Esophagus squamous epithelium (tissue), 5 donors: Measurements from ENCODE around the gene LDLRAD4. TPM values are rescaled to one million over a fixed set of nuclear protein-coding genes. Genes with fewer than 3 reads are reported as not detected.

ENCODE experiments used
- DNase-seq: peaks from one replicate; lab custom pipeline; 2025; lab: John Stamatoyannopoulos, UW
- H3K27ac ChIP-seq, 4 donors: fragments of 200-600 bp; sonication (generic); one replicate each; pipeline ENCODE4 v1.5.1; 2016 to 2019; ENCODE audit warnings: mild to moderate bottlenecking in 1 of 4
- H3K27me3 ChIP-seq, 4 donors: fragments of 200-600 bp; sonication (generic); 1 replicate in 3 of 4; 2 replicates in 1 of 4; pipeline versions ENCODE4 v1.5.1 to v1.6.0; 2017 to 2021; ENCODE audit warnings: antibody characterized with exemption in 1 of 4
- H3K36me3 ChIP-seq, 3 donors: fragments of 200-600 bp; sonication (generic); one replicate each; pipeline ENCODE4 v1.5.1; 2016 to 2019
- H3K4me1 ChIP-seq, 3 donors: fragments of 200-600 bp; sonication (generic); one replicate each; pipeline ENCODE4 v1.5.1; 2017 to 2019
- H3K4me3 ChIP-seq, 4 donors: fragments of 200-600 bp; sonication (generic); 1 replicate in 3 of 4; 2 replicates in 1 of 4; pipeline ENCODE4 v1.5.1; 2016 to 2019; ENCODE audit warnings: mild to moderate bottlenecking in 2 of 4, moderate library complexity in 1 of 4
- H3K9me3 ChIP-seq, 3 donors: fragments of 200-600 bp; sonication (generic); one replicate each; pipeline ENCODE4 v1.5.1; 2016 to 2019
- CTCF ChIP-seq, 6 experiments: fragments of 450-650 bp in 4 of 6; fragments of 200-600 bp in 2 of 6; sonication (generic) in 2 of 6; IDR thresholded peaks; one replicate each; pipeline ENCODE4 v1.5.1; 2016 to 2019; ENCODE audit warnings: antibody characterized with exemption in 6 of 6, mild to moderate bottlenecking in 4 of 6, moderate library complexity in 4 of 6
- POLR2A ChIP-seq, 4 donors: fragments of 450-650 bp; IDR thresholded peaks; one replicate each; pipeline ENCODE4 v1.6.1; 2017; ENCODE audit warnings: antibody characterized with exemption in 4 of 4, mild to moderate bottlenecking in 4 of 4, moderate library complexity in 3 of 4
- WGBS, 2 donors: methylation state at CpG; one replicate each; pipeline ENCODE4 v1.1.5; 2018; 5-methylcytosine and 5-hydroxymethylcytosine counted together
- intact Hi-C: fragments of 100-400 bp; cut with DNase I; formaldehyde crosslinking; loops from one replicate; pipeline ENCODE4 v1.15.0; 2022
- total RNA-seq, 4 donors: library from RNA; depleted of rRNA; stranded (reverse); fragments of >200 nt; gene quantifications; one replicate each; pipeline ENCODE4 v1.1.0, GENCODE V29; 2016
- donor health status: DM: yes; HTN: yes; CAD: no.

Gene LDLRAD4
- total RNA-seq, 4 donors from 2014 or later, result 0.91 to 17.9 (median 6.8) TPM

- intact Hi-C loops, result no loop called here
- DNase-seq, result no peak
- Histone ChIP-seq H3K27me3 (no peaks in the 10 kb centered on the region), H3K9me3 (no peaks in the 10 kb centered on the region), H3K27ac (no peak overlapping the region), H3K36me3 (no peaks in the 10 kb centered on the region), H3K4me3 (no peak overlapping the region), H3K4me1 (no peaks in the 10 kb centered on the region)
- WGBS, 2 donors, result 72 to 80% methylated on average over 8 to 9 of the region's 11 CpGs
- TF ChIP-seq CTCF (IDR thresholded peaks at IDR 0.05) (no peak), POLR2A (IDR thresholded peaks at IDR 0.05) (no peak)
These were observed 262.8 kb downstream of the LDLRAD4 start for GRCh38 chr18:13481331-13481730.

- TF ChIP-seq CTCF (IDR thresholded peaks at IDR 0.05) (no peak), POLR2A (IDR thresholded peaks at IDR 0.05) (no peak)
- WGBS, 2 donors, result 82 to 86% methylated on average over 7 to 8 of the region's 14 CpGs
- intact Hi-C loops, result no loop called here
- Histone ChIP-seq H3K27ac (no peak overlapping the region), H3K27me3 (no peaks in the 10 kb centered on the region), H3K9me3 (no peaks in the 10 kb centered on the region), H3K36me3 (no peaks in the 10 kb centered on the region), H3K4me3 (no peak overlapping the region), H3K4me1 (no peaks in the 10 kb centered on the region)
- DNase-seq, result no peak
These were observed 263.5 kb downstream of the LDLRAD4 start for GRCh38 chr18:13481820-13482617.

- H3K4me1 ChIP-seq, result no peaks in the 10 kb centered on the region
- intact Hi-C loops, result no loop called here
- no peaks in the 10 kb centered on the region for H3K36me3 ChIP-seq
- DNase-seq, result no peak
- H3K4me3 ChIP-seq, result no peak overlapping the region
- H3K27me3 ChIP-seq, result no peaks in the 10 kb centered on the region
- no peak overlapping the region for H3K27ac ChIP-seq
- H3K9me3 ChIP-seq, result no peaks in the 10 kb centered on the region
- WGBS, 2 donors, result 80% methylated on average over 1 of the region's 1 CpG; no CpG with 5 or more reads in 1 of the 2 donors
- TF ChIP-seq POLR2A (IDR thresholded peaks at IDR 0.05) (no peak), CTCF (IDR thresholded peaks at IDR 0.05) (no peak)
These were observed 264.0 kb downstream of the LDLRAD4 start for GRCh38 chr18:13482618-13482945.

GRCh38 chr18:13483316-13484270 lies 265.0 kb downstream of the LDLRAD4 start:
- H3K27ac ChIP-seq, result no peak overlapping the region
- H3K27me3 ChIP-seq, result no peaks in the 10 kb centered on the region
- no peaks in the 10 kb centered on the region for H3K36me3 ChIP-seq
- DNase-seq, result no peak
- no peak overlapping the region for H3K4me3 ChIP-seq
- TF ChIP-seq POLR2A (IDR thresholded peaks at IDR 0.05) (no peak), CTCF (IDR thresholded peaks at IDR 0.05) (no peak)
- WGBS, 2 donors, result 76 to 80% methylated on average over 10 to 15 of the region's 16 CpGs
- H3K4me1 ChIP-seq, result no peaks in the 10 kb centered on the region
- intact Hi-C loops, result no loop called here
- no peaks in the 10 kb centered on the region for H3K9me3 ChIP-seq

GRCh38 chr18:13485182-13485581 lies 266.6 kb downstream of the LDLRAD4 start:
- no peak overlapping the region for H3K27ac ChIP-seq
- H3K36me3 ChIP-seq, result no peaks in the 10 kb centered on the region
- TF ChIP-seq POLR2A (IDR thresholded peaks at IDR 0.05), result no peak
- TF ChIP-seq CTCF (IDR thresholded peaks at IDR 0.05), result no peak
- intact Hi-C loops, result no loop called here
- H3K27me3 ChIP-seq, result no peaks in the 10 kb centered on the region
- no peaks in the 10 kb centered on the region for H3K9me3 ChIP-seq
- no peak overlapping the region for H3K4me3 ChIP-seq
- no peaks in the 10 kb centered on the region for H3K4me1 ChIP-seq
- 60 to 100% methylated on average over 1 to 3 of the region's 6 CpGs for WGBS, 2 donors
- no peak for DNase-seq
